ENCODE measurements around the gene WDR5B. TPM values are rescaled to one million over a fixed set of nuclear protein-coding genes. Genes with fewer than 3 reads are reported as not detected.
"Not testable (repeated sequence)": the region's sequence is repeated elsewhere in the genome, so short reads cannot be mapped to it uniquely, and the experiment has no call there.

WDR5B gene
- total RNA-seq, 4 donors from 2014 or later: 2.7 to 8.3 (median 4.1) TPM

- Histone ChIP-seq H3K9me3 (no peaks in the 10 kb centered on the region), H3K27me3 (no peaks in the 10 kb centered on the region), H3K36me3 (peaks cover 0 to 69% (median 0%) of the 10 kb centered on the region in 3 donors), H3K27ac (no peak overlapping the region), H3K4me3 (no peak overlapping the region), H3K4me1 (no peaks in the 10 kb centered on the region)
- TF ChIP-seq, protein P1, sequence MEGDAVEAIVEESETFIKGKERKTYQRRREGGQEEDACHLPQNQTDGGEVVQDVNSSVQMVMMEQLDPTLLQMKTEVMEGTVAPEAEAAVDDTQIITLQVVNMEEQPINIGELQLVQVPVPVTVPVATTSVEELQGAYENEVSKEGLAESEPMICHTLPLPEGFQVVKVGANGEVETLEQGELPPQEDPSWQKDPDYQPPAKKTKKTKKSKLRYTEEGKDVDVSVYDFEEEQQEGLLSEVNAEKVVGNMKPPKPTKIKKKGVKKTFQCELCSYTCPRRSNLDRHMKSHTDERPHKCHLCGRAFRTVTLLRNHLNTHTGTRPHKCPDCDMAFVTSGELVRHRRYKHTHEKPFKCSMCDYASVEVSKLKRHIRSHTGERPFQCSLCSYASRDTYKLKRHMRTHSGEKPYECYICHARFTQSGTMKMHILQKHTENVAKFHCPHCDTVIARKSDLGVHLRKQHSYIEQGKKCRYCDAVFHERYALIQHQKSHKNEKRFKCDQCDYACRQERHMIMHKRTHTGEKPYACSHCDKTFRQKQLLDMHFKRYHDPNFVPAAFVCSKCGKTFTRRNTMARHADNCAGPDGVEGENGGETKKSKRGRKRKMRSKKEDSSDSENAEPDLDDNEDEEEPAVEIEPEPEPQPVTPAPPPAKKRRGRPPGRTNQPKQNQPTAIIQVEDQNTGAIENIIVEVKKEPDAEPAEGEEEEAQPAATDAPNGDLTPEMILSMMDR (IDR thresholded peaks at IDR 0.05): no peak
- TF ChIP-seq POLR2A (IDR thresholded peaks at IDR 0.05): no peak
- no peak for DNase-seq
Observed at GRCh38 chr3:122457706-122458105, 41.8 kb upstream of the WDR5B start.

- H3K4me1 ChIP-seq: no peaks in the 10 kb centered on the region
- no peak overlapping the region for H3K4me3 ChIP-seq
- no peaks in the 10 kb centered on the region for H3K27me3 ChIP-seq
- DNase-seq: no peak
- TF ChIP-seq, protein P1 (IDR thresholded peaks at IDR 0.05): no peak
- TF ChIP-seq POLR2A (IDR thresholded peaks at IDR 0.05): no peak
- no peak overlapping the region for H3K27ac ChIP-seq
- no peaks in the 10 kb centered on the region for H3K9me3 ChIP-seq
- peaks cover 0 to 72% (median 0%) of the 10 kb centered on the region in 3 donors for H3K36me3 ChIP-seq
Observed at GRCh38 chr3:122456074-122456473, 40.2 kb upstream of the WDR5B start.

DNA sequence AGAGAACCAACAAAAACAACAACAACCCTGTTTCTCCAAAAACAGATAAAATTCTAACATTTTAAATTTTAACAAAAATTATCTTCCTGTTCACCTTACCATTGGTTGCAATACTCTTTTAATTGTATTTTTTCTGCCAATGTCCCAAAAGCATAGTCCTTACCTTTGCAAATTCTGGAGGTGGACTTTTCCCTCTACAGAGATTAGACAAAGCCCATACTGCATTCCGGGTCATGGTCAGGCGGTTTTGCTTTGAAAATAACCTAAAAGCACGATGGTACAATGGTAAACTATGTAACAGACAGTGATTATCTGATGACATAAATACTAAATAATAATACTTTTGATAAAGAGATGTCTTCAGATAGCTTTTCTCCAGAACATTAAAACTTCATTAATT is 35.5 kb upstream of the WDR5B start:
- H3K36me3 ChIP-seq: peaks cover 0 to 64% (median 0%) of the 10 kb centered on the region in 3 donors
- H3K27me3 ChIP-seq: no peaks in the 10 kb centered on the region
- TF ChIP-seq POLR2A (IDR thresholded peaks at IDR 0.05): no peak
- TF ChIP-seq, protein P1 (IDR thresholded peaks at IDR 0.05): no peak
- H3K4me3 ChIP-seq: no peak overlapping the region
- H3K27ac ChIP-seq: no peak overlapping the region
- no peak for DNase-seq
- H3K4me1 ChIP-seq: no peaks in the 10 kb centered on the region
- no peaks in the 10 kb centered on the region for H3K9me3 ChIP-seq

DNA sequence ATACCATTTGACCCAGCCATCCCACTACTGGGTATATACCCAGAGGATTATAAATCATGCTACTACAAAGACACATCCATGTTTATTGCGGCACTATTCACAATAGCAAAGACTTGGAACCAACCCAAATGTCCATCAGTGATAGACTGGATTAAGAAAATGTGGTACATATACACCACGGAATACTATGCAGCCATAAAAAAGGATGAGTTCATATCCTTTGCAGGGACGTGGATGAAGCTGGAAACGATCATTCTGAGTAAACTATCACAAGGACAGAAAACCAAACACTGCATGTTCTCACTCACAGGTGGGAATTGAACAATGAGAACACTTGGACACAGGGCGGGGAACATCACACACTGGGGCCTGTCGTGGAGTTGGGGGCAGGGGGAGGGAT is 32.4 kb upstream of the WDR5B start:
- H3K27me3 ChIP-seq, H3K4me3 ChIP-seq, H3K27ac ChIP-seq, H3K9me3 ChIP-seq, H3K4me1 ChIP-seq, DNase-seq: not testable (repeated sequence)
- H3K36me3 ChIP-seq: peaks cover 0 to 70% (median 0%) of the 10 kb centered on the region in 3 donors

- H3K9me3 ChIP-seq, H3K27ac ChIP-seq, H3K4me3 ChIP-seq, H3K27me3 ChIP-seq, DNase-seq, H3K4me1 ChIP-seq: not testable (repeated sequence)
- H3K36me3 ChIP-seq: peaks cover 0 to 63% (median 0%) of the 10 kb centered on the region in 3 donors
Observed at GRCh38 chr3:122444491-122444887, 28.6 kb upstream of the WDR5B start.

DNA sequence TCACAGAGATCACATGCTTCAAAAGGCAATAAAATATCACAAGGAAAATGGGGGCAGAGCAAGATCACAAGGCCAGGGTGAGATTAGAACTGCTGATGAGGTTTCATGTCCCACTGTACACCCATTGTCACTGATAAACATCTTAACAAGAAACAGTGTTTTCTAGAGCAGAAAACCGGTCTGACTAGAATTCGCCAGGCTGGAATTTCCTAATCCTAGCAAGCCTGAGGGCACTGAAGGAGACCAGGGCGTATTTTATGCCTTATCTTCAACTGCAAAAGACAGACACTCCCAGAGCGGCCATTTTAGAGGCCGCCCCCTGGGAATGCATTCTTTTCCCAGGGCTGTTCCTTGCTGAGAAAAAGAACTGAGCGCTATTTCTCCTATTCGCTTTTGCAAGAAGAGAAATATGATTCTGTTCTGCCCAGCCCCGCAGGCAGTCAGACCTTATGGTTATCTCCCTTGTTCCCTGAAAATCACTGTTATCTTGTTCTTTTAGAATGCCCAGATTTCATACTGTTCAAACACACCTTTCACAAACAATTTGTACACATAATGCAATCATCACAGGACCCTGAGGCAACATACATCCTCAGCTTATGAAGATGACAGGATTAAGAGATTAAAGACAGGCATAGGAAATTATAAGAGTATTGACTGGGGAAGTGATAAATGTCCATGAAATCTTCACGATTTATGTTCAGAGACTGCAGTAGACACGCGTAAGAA is 28.1 kb upstream of the WDR5B start:
- H3K4me1 ChIP-seq, DNase-seq, H3K9me3 ChIP-seq, H3K27ac ChIP-seq, H3K27me3 ChIP-seq, H3K4me3 ChIP-seq: not testable (repeated sequence)
- H3K36me3 ChIP-seq: peaks cover 0 to 63% (median 1%) of the 10 kb centered on the region in 3 donors

GRCh38 chr3:122443090-122443489 is 27.2 kb upstream of the WDR5B start:
- DNase-seq: no peak
- Histone ChIP-seq H3K4me1 (no peaks in the 10 kb centered on the region), H3K27ac (no peak overlapping the region), H3K9me3 (no peaks in the 10 kb centered on the region), H3K36me3 (peaks cover 0 to 64% (median 3%) of the 10 kb centered on the region in 3 donors), H3K27me3 (no peaks in the 10 kb centered on the region), H3K4me3 (no peak overlapping the region)
- TF ChIP-seq, protein P1 (IDR thresholded peaks at IDR 0.05): no peak
- TF ChIP-seq POLR2A (IDR thresholded peaks at IDR 0.05): no peak

Data from Peyer's patch (tissue), 4 donors.